ENCODE measurements around the gene TAS2R41. TPM values are rescaled to one million over a fixed set of nuclear protein-coding genes. Genes with fewer than 3 reads are reported as not detected.

TAS2R41 gene
- total RNA-seq, 1 experiment from 2014 or later: not detected

DNA sequence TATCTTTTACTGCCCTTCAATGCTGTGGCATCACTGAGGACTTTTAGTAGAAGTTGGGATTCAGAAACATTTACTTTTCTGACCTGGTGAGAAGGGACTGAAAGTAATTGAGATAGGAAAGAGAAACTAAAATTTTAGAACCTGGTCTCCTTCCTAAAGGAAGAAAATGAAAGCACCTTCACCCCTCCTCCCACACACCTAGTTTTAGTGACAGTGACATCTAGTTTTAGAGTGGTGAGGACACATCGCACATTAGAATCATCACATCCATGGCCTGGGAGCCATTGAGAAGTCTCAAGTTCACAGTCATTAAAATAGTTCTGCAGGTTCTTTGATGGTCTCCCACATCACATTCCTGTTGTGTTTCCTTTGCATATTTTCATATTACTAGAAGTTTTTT, 16.1 kb downstream of the TAS2R41 start:
- DNase-seq (ENCODE audit: low spot score): no peak

DNA sequence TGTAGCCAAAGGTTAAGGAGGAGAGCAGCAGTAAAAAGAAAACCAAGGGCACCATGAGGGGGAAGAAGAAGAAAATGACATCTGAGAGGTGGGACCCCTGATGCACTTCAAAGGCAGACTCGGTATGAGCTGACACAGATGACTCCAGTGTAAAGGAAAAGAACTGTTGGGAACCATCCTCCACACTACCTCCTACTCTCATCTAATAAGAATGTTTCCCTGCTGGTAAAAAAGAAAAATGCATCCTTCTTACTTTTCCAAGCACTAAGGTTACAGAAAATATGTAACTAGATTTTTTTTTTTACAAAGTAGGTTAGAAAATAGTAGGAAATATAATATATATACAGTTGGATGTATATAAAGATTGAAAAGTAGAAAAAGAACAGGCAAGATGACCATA, 16.9 kb downstream of the TAS2R41 start:
- DNase-seq (ENCODE audit: low spot score): no peak

DNA sequence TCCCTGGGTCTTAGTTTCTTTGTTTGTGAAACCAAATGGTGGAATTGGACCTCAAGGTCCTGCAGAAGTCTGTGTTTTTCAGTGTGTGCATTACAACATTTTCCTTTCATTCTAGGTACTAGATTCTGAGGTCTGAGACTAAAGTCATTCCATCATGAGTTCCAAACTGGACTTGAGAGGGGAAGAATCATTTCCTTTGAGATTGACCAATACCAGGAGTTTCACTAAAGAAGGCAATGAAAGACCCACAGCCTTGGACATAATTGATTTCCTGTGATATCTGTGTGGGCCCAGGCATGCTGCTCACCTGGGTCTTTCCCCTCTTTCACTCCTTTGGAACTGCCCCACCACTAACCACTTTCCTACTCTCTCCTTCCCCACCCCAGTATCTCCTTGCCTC, 18.2 kb downstream of the TAS2R41 start:
- DNase-seq (ENCODE audit: low spot score): no peak

DNA sequence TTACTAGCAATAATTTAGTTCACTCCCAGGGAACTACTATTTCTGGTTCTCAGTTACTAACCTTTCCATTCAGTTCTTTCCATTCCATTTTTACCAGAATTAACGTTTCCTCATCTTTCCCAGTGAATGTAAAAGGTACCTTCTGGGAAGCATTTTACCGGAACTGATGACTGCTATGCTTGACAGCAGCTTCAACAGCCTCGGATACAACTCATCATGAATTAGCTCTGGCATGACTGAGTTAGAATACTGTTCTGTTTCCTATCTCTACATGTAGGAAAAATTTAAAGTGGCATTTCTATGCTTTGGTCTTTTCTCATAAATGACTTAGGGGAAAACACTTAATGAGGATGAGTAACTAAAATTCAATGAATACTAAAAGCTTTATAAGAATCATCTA, 18.6 kb downstream of the TAS2R41 start:
- DNase-seq (ENCODE audit: low spot score): no peak

DNA sequence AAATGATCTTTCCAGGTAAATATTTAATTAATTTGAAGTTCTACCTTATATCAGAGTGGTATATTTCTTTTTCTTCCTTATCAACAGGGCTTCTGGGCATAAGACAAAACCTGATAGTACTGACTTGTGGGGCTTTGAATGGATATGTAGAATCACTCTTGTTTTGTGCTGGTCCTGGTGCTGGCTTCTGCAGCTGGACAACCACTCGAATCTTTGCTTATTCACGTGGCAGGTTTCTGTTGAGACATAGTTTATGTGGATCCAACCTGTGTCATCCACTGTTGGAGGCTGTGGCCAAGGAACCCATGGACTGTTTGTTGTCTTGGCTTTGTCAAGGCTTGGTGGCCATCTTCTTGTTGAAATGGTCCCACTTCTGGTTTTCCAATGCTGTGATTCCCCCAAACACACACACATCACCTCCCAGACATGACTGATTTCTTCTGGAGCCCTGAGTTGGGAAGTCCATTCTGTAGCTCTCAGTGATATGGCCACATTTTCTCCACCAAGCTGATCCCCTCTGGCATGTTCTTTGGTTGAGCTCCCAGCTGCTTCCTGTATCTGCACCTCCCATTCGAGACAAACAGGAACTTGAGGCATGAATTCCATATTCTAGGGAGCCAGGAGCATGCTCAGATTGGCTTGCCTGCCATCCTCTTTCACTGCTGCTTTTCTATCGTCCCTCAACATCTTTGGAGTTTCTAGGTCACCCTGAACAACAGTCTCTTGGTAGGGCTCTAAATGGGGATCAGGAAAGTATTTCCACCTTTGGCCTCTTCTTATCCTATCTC, 19.5 kb downstream of the TAS2R41 start:
- DNase-seq (ENCODE audit: low spot score): no peak

DNA sequence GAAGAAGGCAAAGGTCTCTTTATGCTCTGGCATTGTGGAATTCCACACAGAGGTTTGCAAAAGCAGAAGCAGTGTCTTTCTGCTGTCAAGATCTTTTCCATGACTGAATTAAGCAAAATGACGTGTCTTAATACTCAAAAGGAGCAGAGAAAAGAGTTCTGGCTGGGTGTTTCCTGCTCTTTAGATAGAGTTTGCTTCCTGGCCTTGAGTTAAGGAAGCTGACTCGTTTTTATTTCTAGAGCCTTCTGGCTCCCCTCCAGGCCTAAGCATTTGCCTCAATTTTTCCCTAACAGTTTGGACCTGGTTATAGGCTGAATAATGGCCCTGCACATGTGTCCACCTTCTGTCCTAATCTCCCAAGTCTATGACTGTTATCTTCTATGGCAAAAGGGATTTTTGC, 21.6 kb downstream of the TAS2R41 start:
- DNase-seq (ENCODE audit: low spot score): no peak

DNA sequence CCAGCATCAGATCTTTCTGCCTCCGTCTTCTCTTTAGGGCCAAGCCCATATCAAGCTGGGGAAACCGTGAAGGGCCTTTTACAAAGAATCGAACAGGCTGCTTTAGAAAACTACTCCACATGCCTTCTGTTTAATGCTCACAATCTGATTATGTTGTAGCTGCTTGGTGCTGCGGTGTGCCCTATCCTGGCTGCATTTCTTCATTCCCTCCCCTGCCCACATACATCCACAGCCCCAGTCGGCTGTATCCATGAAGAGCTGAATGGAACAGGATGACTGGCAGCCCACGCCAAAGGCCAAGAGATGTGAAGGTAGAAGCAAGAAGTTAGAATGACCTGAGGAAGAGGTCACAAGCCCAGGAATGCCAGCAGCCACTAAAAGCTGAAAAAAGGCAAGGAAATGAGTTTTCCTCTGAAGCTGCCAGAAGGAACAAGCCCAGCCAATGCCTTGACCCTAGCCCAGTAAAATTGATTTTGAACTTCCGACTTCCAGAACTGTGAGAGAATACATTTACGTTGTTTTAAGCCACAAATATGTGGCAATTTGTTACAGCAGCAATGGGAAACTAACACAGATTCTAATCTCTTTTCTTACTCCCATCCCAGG, 22.2 kb downstream of the TAS2R41 start:
- DNase-seq (ENCODE audit: low spot score): no peak

DNA sequence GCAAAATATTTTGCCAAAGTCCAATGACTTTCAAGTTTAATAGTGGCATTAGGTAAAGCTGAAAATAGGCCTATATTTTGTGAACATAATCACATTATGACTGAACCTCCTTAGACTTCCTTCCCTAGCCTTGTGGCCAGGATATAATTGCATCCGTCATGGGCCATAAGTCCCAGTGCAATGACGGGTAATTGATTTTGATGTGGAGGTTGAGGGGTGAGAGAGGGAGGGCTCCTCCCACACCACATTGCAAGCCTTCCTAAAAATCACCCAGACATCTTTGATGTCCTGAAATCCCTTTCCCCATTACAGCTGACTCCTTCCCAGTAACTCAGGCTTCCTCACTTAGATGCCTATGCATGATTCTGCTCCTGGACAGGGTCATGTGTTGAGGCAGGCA, 25.6 kb downstream of the TAS2R41 start:
- DNase-seq (ENCODE audit: low spot score): no peak

DNA sequence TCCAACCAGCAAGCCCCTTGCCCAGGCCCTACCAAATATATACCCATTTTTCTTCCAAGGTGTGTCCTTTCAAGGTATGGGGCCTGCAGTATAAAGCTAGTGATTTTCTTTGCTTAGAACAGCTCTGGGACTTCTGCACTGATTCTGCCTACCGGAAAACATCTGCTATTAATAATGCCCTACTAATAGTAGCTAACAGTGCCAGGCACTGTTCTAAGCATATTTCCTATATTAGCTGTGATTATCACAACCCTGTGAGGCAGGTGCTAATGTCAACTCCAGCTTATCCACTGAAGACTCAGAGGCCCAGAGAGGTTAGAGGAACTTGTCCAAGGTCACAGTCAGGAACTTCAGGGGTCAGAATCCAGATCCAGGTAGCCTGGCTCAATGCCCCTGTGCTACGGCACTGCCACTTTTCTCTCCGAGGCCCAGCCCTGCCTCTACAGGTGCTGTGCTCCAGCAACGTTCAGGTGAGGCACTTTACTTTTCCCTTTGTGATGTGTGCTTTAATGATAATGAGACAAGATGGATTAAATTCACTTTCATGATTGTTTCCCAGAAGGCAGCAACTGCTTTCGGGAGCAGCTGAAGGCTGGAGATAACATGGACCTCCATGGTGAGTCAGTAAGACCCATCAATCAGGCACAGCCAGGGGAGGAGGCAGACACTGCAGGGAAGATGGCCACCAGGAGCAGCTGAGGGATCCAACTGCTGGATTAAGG, 26.7 kb downstream of the TAS2R41 start:
- no peak for DNase-seq (ENCODE audit: low spot score)

DNA sequence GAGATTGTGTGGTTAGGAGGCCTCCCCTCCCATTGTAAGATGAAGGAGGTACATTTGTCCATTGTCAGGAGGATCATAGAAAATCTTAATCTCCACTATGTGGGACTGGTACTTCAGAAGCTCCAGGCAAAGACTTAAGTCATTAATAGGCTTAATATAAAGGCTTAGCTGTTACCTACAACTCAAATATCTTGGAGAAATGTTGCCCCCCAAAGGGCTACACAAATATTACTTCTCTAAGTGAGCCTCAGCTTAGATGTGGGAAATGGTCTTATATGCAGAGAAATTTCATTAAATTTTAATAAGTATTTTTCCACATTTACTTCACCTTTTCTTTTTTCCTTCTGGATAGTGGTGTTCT, 27.2 kb downstream of the TAS2R41 start:
- DNase-seq (ENCODE audit: low spot score): no peak

DNA sequence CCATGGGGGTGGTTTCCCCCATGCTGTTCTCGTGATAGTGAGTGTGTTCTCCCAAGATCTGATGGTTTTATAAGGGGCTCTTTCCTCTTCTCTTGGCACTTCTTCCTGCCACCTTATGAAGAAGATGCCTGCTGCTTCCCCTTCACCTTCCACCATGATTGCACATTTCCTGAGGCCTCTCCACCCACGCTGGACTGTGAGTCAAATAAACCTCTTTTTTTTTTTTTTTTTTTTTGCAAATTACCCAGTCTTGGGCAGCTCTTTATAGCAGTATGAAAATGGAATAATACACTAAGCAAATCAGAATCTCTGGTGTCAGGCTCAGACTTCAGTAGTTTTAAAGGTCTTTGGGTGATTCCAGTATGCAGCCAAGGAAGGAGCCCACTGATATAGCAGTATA, 28.2 kb downstream of the TAS2R41 start:
- no peak for DNase-seq (ENCODE audit: low spot score)

DNA sequence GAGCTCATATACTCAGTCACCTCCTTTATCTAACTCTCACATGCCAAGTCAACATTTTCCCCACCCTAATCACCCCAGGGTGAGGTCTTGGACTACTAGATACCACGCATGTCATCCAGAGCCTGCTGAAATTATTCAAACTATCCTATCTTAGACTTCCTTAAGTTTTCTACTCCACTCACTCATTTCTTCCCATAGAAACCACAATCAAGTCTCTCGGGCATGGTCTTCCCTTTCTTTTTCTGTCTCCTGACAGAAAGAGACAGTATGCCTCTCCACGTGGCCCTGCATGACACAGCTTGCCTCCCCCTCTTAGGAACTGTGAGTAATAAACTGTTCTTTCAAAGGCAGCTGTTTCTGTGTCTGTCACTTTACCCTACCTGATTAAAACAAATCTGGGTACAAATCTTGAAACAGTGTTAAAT, 29.4 kb downstream of the TAS2R41 start:
- DNase-seq (ENCODE audit: low spot score): no peak

DNA sequence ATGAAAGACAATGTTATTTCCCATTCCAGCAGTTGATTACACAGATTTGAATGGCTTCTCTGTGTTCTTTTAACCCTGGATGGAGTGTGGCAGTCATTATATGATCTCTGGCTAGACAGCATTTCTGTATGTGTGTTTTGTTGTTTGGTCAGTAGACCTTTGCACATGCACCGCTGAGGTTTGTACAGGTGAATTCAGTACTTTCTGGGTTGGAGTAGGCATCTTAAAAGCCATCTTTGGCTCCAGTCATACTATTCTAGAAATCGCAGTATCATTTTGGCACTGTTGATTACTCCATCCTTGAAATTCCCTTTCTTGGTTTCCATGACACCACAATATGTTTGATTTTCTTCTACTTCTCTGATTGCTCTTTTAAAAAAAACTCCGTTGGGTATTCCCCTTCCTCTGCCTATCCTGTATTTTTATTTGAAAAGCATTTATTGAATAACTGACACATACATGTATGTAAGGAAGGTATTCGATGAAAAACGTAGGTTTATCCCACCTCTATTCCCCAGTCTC, 29.9 kb downstream of the TAS2R41 start:
- no peak for DNase-seq (ENCODE audit: low spot score)

DNA sequence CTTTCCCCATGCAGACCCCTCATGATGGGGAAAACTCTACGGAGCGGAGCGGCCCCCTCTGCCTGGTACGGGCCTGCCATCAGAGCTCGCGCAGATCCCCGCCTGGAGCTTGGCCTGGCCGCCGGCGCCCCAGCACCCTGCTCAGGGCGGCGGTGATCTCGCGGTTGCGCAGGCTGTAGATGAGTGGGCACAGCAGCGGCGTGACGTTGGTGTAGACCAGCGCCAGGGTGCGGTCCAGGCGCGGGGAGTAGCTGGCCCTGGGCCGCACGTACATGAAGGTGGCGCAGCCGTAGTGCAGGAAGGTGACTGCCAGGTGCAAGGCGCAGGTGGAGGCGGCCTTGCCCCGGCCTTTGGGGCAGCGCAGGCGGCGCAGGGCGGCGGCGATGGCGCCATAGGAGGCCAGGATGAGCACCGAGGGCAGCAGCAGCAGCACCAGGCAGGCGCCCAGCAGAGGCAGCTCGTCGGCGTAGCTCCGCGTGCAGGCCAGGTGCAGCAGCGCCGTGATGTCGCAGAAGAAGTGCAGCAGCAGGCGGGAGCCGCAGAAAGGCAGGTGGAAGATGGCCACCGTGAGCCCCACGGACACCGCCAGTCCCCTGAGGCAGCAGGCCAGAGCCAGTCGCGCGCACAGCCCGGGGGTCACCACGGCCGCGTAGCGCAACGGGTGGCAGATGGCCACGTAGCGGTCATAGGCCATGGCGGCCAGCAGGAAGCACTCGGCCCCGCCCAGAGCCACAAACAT, 33.4 kb downstream of the TAS2R41 start:
- no peak for DNase-seq (ENCODE audit: low spot score)

DNA sequence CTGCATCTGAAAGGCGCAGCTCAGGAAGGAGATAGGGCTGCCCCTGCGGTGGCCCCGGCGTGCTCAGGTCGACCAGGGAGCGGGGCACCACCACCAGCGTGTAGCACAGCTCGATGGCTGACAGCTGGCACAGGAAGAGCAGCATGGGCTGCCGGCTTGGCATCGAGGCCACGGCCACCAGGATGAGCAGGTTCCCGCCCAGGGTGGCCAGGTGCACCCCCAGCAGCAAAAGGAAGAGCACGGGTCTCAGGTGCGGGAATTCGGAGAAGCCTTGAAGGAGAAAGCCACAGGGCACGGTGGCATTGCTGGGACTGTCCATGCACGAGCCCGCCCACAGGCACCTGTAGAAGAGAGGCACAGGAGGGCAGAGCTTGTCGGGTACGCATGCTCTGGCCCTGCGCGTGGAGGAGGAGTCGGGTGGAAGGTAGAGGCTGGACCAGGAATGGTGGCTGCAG, 33.9 kb downstream of the TAS2R41 start:
- DNase-seq (ENCODE audit: low spot score): no peak

DNA sequence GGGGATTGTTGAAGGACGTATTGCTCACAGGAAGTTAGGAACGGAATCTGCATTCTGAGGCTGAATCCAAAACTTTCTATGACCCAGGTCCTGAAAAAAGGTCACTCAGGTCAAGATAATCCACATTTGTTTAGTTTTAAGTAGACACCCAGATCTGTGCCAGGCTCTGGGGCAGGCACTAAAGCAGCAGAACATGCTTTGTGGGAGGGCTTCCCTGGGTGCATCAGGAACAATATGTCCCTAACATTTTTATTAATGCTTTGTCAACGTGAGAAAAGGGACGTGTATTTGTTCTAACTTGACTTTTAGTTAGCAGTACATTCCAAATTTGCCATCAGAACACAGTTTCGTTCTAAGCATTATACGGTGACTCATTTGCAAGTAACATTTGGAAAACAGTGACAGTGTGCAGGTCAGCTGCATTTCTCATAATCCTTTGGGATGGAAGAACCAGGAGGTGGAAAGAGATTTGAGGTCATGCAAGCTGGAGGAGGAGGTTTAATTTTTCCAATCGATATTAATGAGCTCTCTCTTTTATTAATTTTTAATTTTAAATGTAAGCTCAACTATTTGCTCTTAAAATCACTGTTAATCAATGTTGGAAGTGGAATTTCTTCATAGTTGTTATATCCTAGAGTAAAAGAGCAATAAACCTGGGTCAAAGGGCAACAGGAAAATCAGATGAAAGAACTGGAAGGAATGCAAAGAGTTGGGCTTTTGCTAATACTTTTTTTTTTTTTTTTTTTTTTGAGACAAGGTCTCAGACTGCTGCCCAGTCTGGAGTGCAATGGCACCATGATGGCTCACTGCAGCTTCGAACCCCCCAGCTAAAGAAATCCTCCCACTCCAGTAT, 35.0 kb downstream of the TAS2R41 start:
- DNase-seq (ENCODE audit: low spot score): no peak

DNA sequence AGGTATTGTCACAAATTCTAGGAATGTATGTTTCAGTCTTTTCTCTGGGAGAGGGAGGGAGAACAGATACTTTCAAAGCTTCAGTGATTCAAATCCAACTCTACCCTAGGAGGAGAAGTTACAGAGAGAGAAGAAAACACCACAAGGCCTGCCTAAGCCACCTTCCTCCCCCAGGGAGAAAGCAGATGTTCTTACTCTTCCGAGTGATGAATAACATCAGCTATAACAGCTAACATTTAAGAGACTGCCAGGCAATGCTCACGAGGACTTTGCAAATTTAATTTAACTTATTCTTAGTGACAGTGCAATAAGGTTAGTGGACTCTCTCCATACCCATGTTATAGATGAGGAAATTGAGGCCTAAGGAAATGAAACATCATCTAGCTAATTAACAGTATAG, 36.8 kb downstream of the TAS2R41 start:
- no peak for DNase-seq (ENCODE audit: low spot score)

DNA sequence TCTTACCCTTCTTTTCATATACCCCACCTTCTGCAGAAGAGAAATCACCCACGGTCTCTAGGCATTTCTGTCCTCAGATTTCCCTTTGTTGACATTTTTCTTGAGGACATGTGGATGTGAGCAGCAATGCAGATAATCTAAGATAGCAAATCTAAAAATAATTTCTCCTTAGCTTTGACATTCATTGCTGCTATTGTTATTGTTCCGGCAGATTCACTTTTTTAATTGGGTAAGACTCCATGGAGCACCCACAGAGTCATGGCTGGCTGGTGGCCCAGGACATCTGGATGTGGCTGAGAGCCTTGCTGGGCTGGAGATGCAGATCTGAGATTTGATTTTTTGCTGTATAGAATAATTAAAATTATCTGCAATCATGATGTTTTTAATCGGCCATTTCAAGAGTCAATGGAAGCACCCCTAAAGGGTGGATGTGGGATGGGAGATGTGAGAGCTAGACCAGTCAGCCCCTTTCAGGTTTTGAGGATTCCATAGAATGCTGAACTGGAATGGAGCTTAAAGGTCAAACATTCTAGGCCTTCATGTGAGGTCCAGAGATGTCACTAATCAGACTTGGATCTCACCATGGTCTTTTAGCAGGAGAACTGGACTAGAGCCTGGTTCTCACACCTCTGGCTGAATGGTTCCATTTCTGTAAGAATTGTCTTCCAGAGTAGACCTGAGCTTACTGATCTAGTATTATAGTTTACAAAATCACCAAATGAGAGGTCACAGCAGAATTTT, 37.5 kb downstream of the TAS2R41 start:
- DNase-seq (ENCODE audit: low spot score): no peak

DNA sequence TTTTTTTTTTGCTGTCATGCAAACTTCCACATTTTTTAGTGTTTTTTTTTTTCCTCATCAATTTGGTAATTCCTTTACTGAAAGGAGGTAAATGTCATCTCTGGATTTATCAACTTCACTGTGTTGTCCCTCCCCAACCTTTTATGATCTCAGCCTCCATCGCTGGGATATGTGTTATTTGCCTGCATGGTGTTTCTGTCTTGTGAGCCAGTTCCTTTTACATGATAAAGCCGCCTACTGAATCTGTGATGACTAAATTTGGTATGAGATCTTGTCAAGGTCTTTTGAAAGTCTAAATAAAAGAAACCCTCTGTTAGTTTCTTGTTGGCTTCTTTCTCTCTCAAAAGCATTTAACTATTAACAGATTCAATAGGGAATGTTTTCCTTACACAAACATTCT, 39.3 kb downstream of the TAS2R41 start:
- no peak for DNase-seq (ENCODE audit: low spot score)

DNA sequence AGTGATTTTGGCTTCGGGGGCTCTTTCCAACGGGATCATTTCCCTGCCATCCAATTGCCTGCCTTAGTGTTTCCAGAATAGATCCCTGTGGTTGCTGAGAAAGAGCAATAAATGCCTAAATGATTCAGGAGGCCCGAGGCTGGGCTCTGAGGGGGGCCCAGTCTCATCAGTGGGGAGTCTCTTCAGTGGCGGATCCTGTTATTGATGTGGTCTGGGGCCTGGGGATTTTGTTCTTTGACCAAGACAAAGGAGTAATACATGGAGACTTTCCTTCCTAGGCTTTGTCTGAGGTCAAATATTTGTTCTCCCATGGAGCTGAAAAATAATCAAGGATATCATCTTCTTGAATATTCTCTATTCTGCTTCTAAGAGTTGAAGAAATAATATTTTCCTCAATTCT, 40.8 kb downstream of the TAS2R41 start:
- no peak for DNase-seq (ENCODE audit: low spot score)
